HepG2 (cell line): ENCODE measurements around the gene CASKIN1. TPM values are rescaled to one million over a fixed set of nuclear protein-coding genes. Genes with fewer than 3 reads are reported as not detected.
"Not testable (repeated sequence)": the region's sequence is repeated elsewhere in the genome, so short reads cannot be mapped to it uniquely, and the experiment has no call there.

ENCODE experiments used
- ATAC-seq: fragments of 200-7000 bp; cut with Tn5 transposase; 3 replicates; pipeline ENCODE4 v1.9.1; 2020; ENCODE audit warnings: mild to moderate bottlenecking, moderate library complexity
- BruUV-seq: library from RNA; stranded (reverse); fragments of 400-500 nt; replicated peaks from 2 replicates; lab custom pipeline; 2021; lab: Mats Ljungman, UMichigan
- CTCF ChIA-PET: fragments of 300-600 bp; formaldehyde crosslinking; extraction: SDS; loops from one replicate; lab custom pipeline; 2021; ENCODE audit warnings: low total read pairs, inconsistent platforms, low intra/inter-chr PET ratio; lab: Yijun Ruan, JAX
- POLR2A ChIA-PET: fragments of 350-600 bp; sonication (Branson Sonifier 250); formaldehyde crosslinking; loops from one replicate; lab custom pipeline; 2020; ENCODE audit warnings: antibody characterized with exemption, inconsistent platforms; lab: Yijun Ruan, JAX
- DNase-seq: peaks from one replicate; pipeline ENCODE4 v3.0.0-alpha.2; 2015; ENCODE audit warnings: low spot score
- FAIRE-seq: peaks from 3 replicates; lab custom pipeline; 2011; peaks lifted over from hg19 to GRCh38; lab: Jason Lieb, UNC
- H2AFZ ChIP-seq: one replicate; pipeline ENCODE4 v1.6.1; 2011; ENCODE audit warnings: low read length, inconsistent platforms
- H3K27ac ChIP-seq: fragments of 300-600 bp; 3 replicates; pipeline ENCODE4 v1.8.0; 2011; ENCODE audit warnings: mixed run types, mild to moderate bottlenecking, mixed read lengths, low read length, inconsistent platforms; ENCODE audit not compliant: insufficient read depth; ENCODE audit errors: extremely low read length
- H3K27me3 ChIP-seq, 2 experiments: fragments of 200-600 bp in 1 of 2; 2 replicates in 1 of 2; 3 replicates in 1 of 2; pipeline versions ENCODE4 v1.6.0 to v1.8.0; 2011; ENCODE audit warnings: low read length in 2 of 2, mild to moderate bottlenecking in 2 of 2, moderate library complexity in 2 of 2, inconsistent platforms in 1 of 2; ENCODE audit not compliant: insufficient read depth in 2 of 2, control insufficient read depth in 1 of 2
- H3K36me3 ChIP-seq, 2 experiments: fragments of 200-600 bp in 1 of 2; replicated peaks in 1 of 2; 2 replicates in 1 of 2; 3 replicates in 1 of 2; pipeline versions ENCODE4 v1.5.1 to v1.8.0; 2011; ENCODE audit warnings: low read length in 2 of 2, inconsistent platforms in 1 of 2; ENCODE audit not compliant: insufficient read depth in 2 of 2, control insufficient read depth in 1 of 2
- H3K4me1 ChIP-seq: 2 replicates; pipeline ENCODE4 v1.5.1; 2012; ENCODE audit warnings: low read length, inconsistent platforms; ENCODE audit not compliant: insufficient read depth
- H3K4me2 ChIP-seq: 2 replicates; pipeline ENCODE4 v1.6.0; 2011; ENCODE audit warnings: low read depth, low read length, inconsistent platforms
- H3K4me3 ChIP-seq, 3 experiments: fragments of 200-600 bp in 1 of 3; sonication (generic), shearing (Covaris generic) in 1 of 3; replicated peaks in 1 of 3; 2 replicates each; pipeline ENCODE4 v1.5.1; 2011 to 2016; ENCODE audit warnings: low read length in 3 of 3, inconsistent platforms in 2 of 3, low read depth in 2 of 3, mild to moderate bottlenecking in 2 of 3, control low read depth in 1 of 3, mixed read lengths in 1 of 3; ENCODE audit not compliant: insufficient read depth in 1 of 3
- H3K79me2 ChIP-seq: one replicate; pipeline ENCODE4 v1.6.1; 2011; ENCODE audit warnings: low read length, inconsistent platforms; ENCODE audit not compliant: insufficient read depth
- H3K9ac ChIP-seq: 2 replicates; pipeline ENCODE4 v1.6.0; 2011; ENCODE audit warnings: mild to moderate bottlenecking, low read depth, low read length, inconsistent platforms; ENCODE audit not compliant: insufficient read depth
- H3K9me3 ChIP-seq: 2 replicates; pipeline ENCODE4 v1.5.1; 2012; ENCODE audit warnings: mild to moderate bottlenecking, low read length
- H4K20me1 ChIP-seq: 2 replicates; pipeline ENCODE4 v1.6.0; 2011; ENCODE audit warnings: inconsistent platforms, mild to moderate bottlenecking, low read length, moderate library complexity; ENCODE audit not compliant: insufficient read depth
- MAZ ChIP-seq, 2 experiments: sonication (generic) in 1 of 2; formaldehyde crosslinking in 1 of 2; IDR thresholded peaks; 2 replicates each; pipeline versions ENCODE4 v1.5.0 to v1.6.1; 2012 to 2020; ENCODE audit warnings: low read depth in 2 of 2, mild to moderate bottlenecking in 2 of 2, borderline replicate concordance in 1 of 2, improper control_type of control experiment in 1 of 2, low read length in 1 of 2, missing genetic modification reagents in 1 of 2, moderate library complexity in 1 of 2
- ZNF264 ChIP-seq: sonication (generic); formaldehyde crosslinking; IDR thresholded peaks from 2 replicates; pipeline ENCODE4 v1.4.0; 2020; ENCODE audit warnings: missing genetic modification reagents
- ZNF629 ChIP-seq: sonication (generic); formaldehyde crosslinking; conservative IDR thresholded peaks from 2 replicates; pipeline ENCODE4 v1.5.0; 2020; ENCODE audit warnings: missing genetic modification reagents
- ZSCAN25 ChIP-seq: sonication (generic); formaldehyde crosslinking; IDR thresholded peaks from 2 replicates; pipeline ENCODE4 v1.8.0; 2022; ENCODE audit warnings: mild to moderate bottlenecking, missing genetic modification reagents
- WGBS: methylation state at CpG from one replicate; pipeline ENCODE4 v1.1.6; 2017; ENCODE audit warnings: low lambda C conversion rate; 5-methylcytosine and 5-hydroxymethylcytosine counted together
- in situ Hi-C: cut with HindIII; loops from 2 replicates; pipeline ENCODE4 v1.10.0; 2017; ENCODE audit warnings: low pct_unique_long_range_greater_than_20kb; ENCODE audit not compliant: extremely low pct_ligation_motif_present
- intact Hi-C: fragments of 100-400 bp; cut with micrococcal nuclease; formaldehyde crosslinking; loops from one replicate; pipeline ENCODE4 v1.10.0; 2022; ENCODE audit not compliant: unreplicated experiment
- microRNA counts: library from miRNA; unstranded; fragments of <30 nt; microRNA quantifications from one replicate; lab custom pipeline; 2015
- microRNA-seq: library from miRNA; unstranded; fragments of <30 nt; microRNA quantifications from one replicate; pipeline ENCODE4, GENCODE V29; 2020
- polyA plus RNA-seq, 8 experiments: library from polyadenylated mRNA; depleted of rRNA in 3 of 8; stranded (reverse) in 7 of 8; unstranded in 1 of 8; fragments of >200 nt; fragmentation: Illumina TruSeq in 4 of 8; extraction: Trizol in 4 of 8; gene quantifications; 2 replicates each; pipeline versions ENCODE4 v1.2.1 to v1.2.3, GENCODE V29; 2011 to 2016; ENCODE audit warnings: low read depth in 4 of 8, missing spikeins in 1 of 8, mixed read lengths in 1 of 8; ENCODE audit not compliant: insufficient read depth in 1 of 8
- small RNA-seq, 3 experiments: library from RNA; depleted of rRNA; stranded (forward); fragments of <200 nt; gene quantifications; one replicate each; pipeline ENCODE3, GENCODE V24; 2012; ENCODE audit warnings: low read depth in 2 of 3, low replicate concordance in 1 of 3; ENCODE audit not compliant: insufficient read length in 3 of 3, insufficient read depth in 2 of 3
- total RNA-seq, 5 experiments: library from RNA; depleted of rRNA; stranded (reverse); fragments of >200 nt; fragmentation: Illumina TruSeq; extraction: Trizol; gene quantifications; 2 replicates each; pipeline ENCODE4 v1.2.3, GENCODE V29; 2016; ENCODE audit warnings: low read depth in 1 of 5

CASKIN1 gene
- total and polyA plus RNA-seq, 2 of the 13 experiments (the other 11 are each of a cell fraction or from before 2014, with no cell fraction given), result 1.2 to 2.2 TPM

- in situ Hi-C loops, DNase-seq, H3K9ac ChIP-seq, H2AFZ ChIP-seq, H3K4me2 ChIP-seq, H3K36me3 ChIP-seq, H3K27me3 ChIP-seq, intact Hi-C loops, H4K20me1 ChIP-seq, ATAC-seq, FAIRE-seq, H3K4me3 ChIP-seq, H3K79me2 ChIP-seq, H3K9me3 ChIP-seq, BruUV-seq, CTCF ChIA-PET: not testable (repeated sequence)
- Histone ChIP-seq H3K27ac (peak overlapping the region; percentile 86), H3K4me1 (peaks cover 13% of the 10 kb centered on the region; the same call in 1 of the 2 replicates)
- WGBS, result 84% methylated on average over 9 of the region's 11 CpGs
- POLR2A ChIA-PET, result interaction anchor here (1.2 to 1.3 kb wide), 2 partner anchors 22 to 165 kb away, joined by 3 to 4 read pairs; partner anchors contain the start of gene RPS2
Measured at GRCh38 chr16:2129251-2129650, 67.2 kb downstream of the CASKIN1 start.

- peaks cover 13% of the 10 kb centered on the region; the same call in 1 of the 2 replicates for H3K4me1 ChIP-seq
- FAIRE-seq; H2AFZ ChIP-seq; intact Hi-C loops; H3K36me3 ChIP-seq; in situ Hi-C loops; H3K27me3 ChIP-seq; H3K79me2 ChIP-seq; H3K4me2 ChIP-seq; H3K9me3 ChIP-seq; H3K4me3 ChIP-seq; H3K9ac ChIP-seq; POLR2A ChIA-PET; H3K27ac ChIP-seq; DNase-seq; BruUV-seq; H4K20me1 ChIP-seq; CTCF ChIA-PET; TF ChIP-seq MAZ (CRISPR knock-in tag; IDR thresholded peaks at IDR 0.05; ENCODE audit: low read depth): not testable (repeated sequence)
- peak; percentile 15; the same call in 2 of the 3 replicates for ATAC-seq
- WGBS, result 82% methylated on average over 3 of the region's 3 CpGs
- TF ChIP-seq ZSCAN25 (0 out of 2 replicates have a peak, but pooled peaks have one; percentile 53), ZNF264 (CRISPR knock-in tag) (peak; percentile 41; the same call in 1 of the 2 replicates), ZNF629 (peak; percentile 71), MAZ (IDR thresholded peaks at IDR 0.05; ENCODE audit: borderline replicate concordance, low read depth, low read length) (peak; percentile 34; the same call in 1 of the 2 replicates)
Measured at GRCh38 chr16:2127630-2128280, 68.7 kb downstream of the CASKIN1 start.

MicroRNA genes within 50 kb of the gene (microRNA counts, 767-probe panel; counts per million panel counts)
- microRNA hsa-miR-3180 (lab: Ali Mortazavi, UCI), result not detected
- not detected for microRNA hsa-miR-4516 (lab: Ali Mortazavi, UCI)

Small RNAs within 50 kb of the gene (microRNA-seq; reads per million reads assigned to microRNA genes)
- gene MIR3180-5, result not detected
- not detected for gene MIR4516

Small RNAs within 50 kb of the gene (small RNA-seq; reads per million reads assigned to genes)
- 0 reads per million in 3 experiments for gene MIR3180-5
- gene MIR4516, result 0 reads per million in 3 experiments
- 0 reads per million in 3 experiments for gene RF00019
- 0 reads per million in 3 experiments for gene SNORD60

Other genes starting within 250 kb of the CASKIN1 start
- gene RPL3L, start 241.9 kb downstream of the CASKIN1 start, total RNA-seq (2016; rRNA removed; fragmentation: Illumina TruSeq; extraction: Trizol), result not detected in 2 replicates
- gene RPL3L, start 241.9 kb downstream of the CASKIN1 start, polyA plus RNA-seq (2011; rRNA removed), result 0.17 and 0.30 TPM in 2 replicates
- 143 and 157 TPM in 2 replicates for gene NDUFB10, start 237.1 kb downstream of the CASKIN1 start, total RNA-seq (2016; rRNA removed; fragmentation: Illumina TruSeq; extraction: Trizol)
- gene NDUFB10, start 237.1 kb downstream of the CASKIN1 start, polyA plus RNA-seq (2011; rRNA removed), result 68.6 and 73.7 TPM in 2 replicates
- gene RPS2, start 231.8 kb downstream of the CASKIN1 start, total RNA-seq (2016; rRNA removed; fragmentation: Illumina TruSeq; extraction: Trizol), result 1,908 and 1,988 TPM in 2 replicates
- gene RPS2, start 231.8 kb downstream of the CASKIN1 start, polyA plus RNA-seq (2011; rRNA removed), result 4,513 and 4,514 TPM in 2 replicates
- not detected in 2 replicates for gene RNF151, start 229.7 kb downstream of the CASKIN1 start, total RNA-seq (2016; rRNA removed; fragmentation: Illumina TruSeq; extraction: Trizol)
- gene RNF151, start 229.7 kb downstream of the CASKIN1 start, polyA plus RNA-seq (2011; rRNA removed), result not detected in 2 replicates
- gene TBL3, start 224.6 kb downstream of the CASKIN1 start, total RNA-seq (2016; rRNA removed; fragmentation: Illumina TruSeq; extraction: Trizol), result 31.2 and 38.0 TPM in 2 replicates
- gene TBL3, start 224.6 kb downstream of the CASKIN1 start, polyA plus RNA-seq (2011; rRNA removed), result 16.8 and 24.9 TPM in 2 replicates
- 0.21 and 1.4 TPM in 2 replicates for gene NOXO1, start 215.1 kb downstream of the CASKIN1 start, total RNA-seq (2016; rRNA removed; fragmentation: Illumina TruSeq; extraction: Trizol)
- 0.69 and 1.4 TPM in 2 replicates for gene NOXO1, start 215.1 kb downstream of the CASKIN1 start, polyA plus RNA-seq (2011; rRNA removed)
- 68.3 and 71.7 TPM in 2 replicates for gene GFER, start 212.4 kb downstream of the CASKIN1 start, total RNA-seq (2016; rRNA removed; fragmentation: Illumina TruSeq; extraction: Trizol)
- gene GFER, start 212.4 kb downstream of the CASKIN1 start, polyA plus RNA-seq (2011; rRNA removed), result 28.6 and 35.9 TPM in 2 replicates
- 0.58 and 0.97 TPM in 2 replicates for gene SYNGR3, start 206.6 kb downstream of the CASKIN1 start, total RNA-seq (2016; rRNA removed; fragmentation: Illumina TruSeq; extraction: Trizol)
- gene SYNGR3, start 206.6 kb downstream of the CASKIN1 start, polyA plus RNA-seq (2011; rRNA removed), result 5.7 and 7.4 TPM in 2 replicates
- gene ZNF598, start 186.8 kb downstream of the CASKIN1 start, total RNA-seq (2016; rRNA removed; fragmentation: Illumina TruSeq; extraction: Trizol), result 9.5 and 13.5 TPM in 2 replicates
- 14.2 and 17.6 TPM in 2 replicates for gene ZNF598, start 186.8 kb downstream of the CASKIN1 start, polyA plus RNA-seq (2011; rRNA removed)
- gene NPW, start 176.8 kb downstream of the CASKIN1 start, total RNA-seq (2016; rRNA removed; fragmentation: Illumina TruSeq; extraction: Trizol), result 0.97 TPM in 1 of 2 replicates, not detected in the other
- 0.24 and 0.25 TPM in 2 replicates for gene NPW, start 176.8 kb downstream of the CASKIN1 start, polyA plus RNA-seq (2011; rRNA removed)
- gene NHERF2, start 169.7 kb downstream of the CASKIN1 start, total RNA-seq (2016; rRNA removed; fragmentation: Illumina TruSeq; extraction: Trizol), result 15.8 and 23.7 TPM in 2 replicates
- 39.3 and 47.2 TPM in 2 replicates for gene NHERF2, start 169.7 kb downstream of the CASKIN1 start, polyA plus RNA-seq (2011; rRNA removed)
- 64.8 and 64.9 TPM in 2 replicates for gene NTHL1, start 148.8 kb downstream of the CASKIN1 start, total RNA-seq (2016; rRNA removed; fragmentation: Illumina TruSeq; extraction: Trizol)
- 47.5 and 55.6 TPM in 2 replicates for gene NTHL1, start 148.8 kb downstream of the CASKIN1 start, polyA plus RNA-seq (2011; rRNA removed)
- 10.3 and 19.6 TPM in 2 replicates for gene TSC2, start 148.6 kb downstream of the CASKIN1 start, total RNA-seq (2016; rRNA removed; fragmentation: Illumina TruSeq; extraction: Trizol)
- 40.4 and 44.6 TPM in 2 replicates for gene TSC2, start 148.6 kb downstream of the CASKIN1 start, polyA plus RNA-seq (2011; rRNA removed)
- 9.1 and 22.1 TPM in 2 replicates for gene PKD1, start 60.7 kb downstream of the CASKIN1 start, total RNA-seq (2016; rRNA removed; fragmentation: Illumina TruSeq; extraction: Trizol)
- 23.0 and 40.7 TPM in 2 replicates for gene PKD1, start 60.7 kb downstream of the CASKIN1 start, polyA plus RNA-seq (2011; rRNA removed)
- gene RAB26, start 48.0 kb downstream of the CASKIN1 start, total RNA-seq (2016; rRNA removed; fragmentation: Illumina TruSeq; extraction: Trizol), result 0.45 and 0.86 TPM in 2 replicates
- 3.6 and 3.7 TPM in 2 replicates for gene RAB26, start 48.0 kb downstream of the CASKIN1 start, polyA plus RNA-seq (2011; rRNA removed)
- 40.3 and 47.9 TPM in 2 replicates for gene TRAF7, start 40.8 kb downstream of the CASKIN1 start, total RNA-seq (2016; rRNA removed; fragmentation: Illumina TruSeq; extraction: Trizol)
- 65.6 and 67.9 TPM in 2 replicates for gene TRAF7, start 40.8 kb downstream of the CASKIN1 start, polyA plus RNA-seq (2011; rRNA removed)
- gene MLST8, start 8.8 kb upstream of the CASKIN1 start, total RNA-seq (2016; rRNA removed; fragmentation: Illumina TruSeq; extraction: Trizol), result 25.2 and 30.8 TPM in 2 replicates
- gene MLST8, start 8.8 kb upstream of the CASKIN1 start, polyA plus RNA-seq (2011; rRNA removed), result 70.9 and 72.7 TPM in 2 replicates
- gene BRICD5, start 14.3 kb upstream of the CASKIN1 start, total RNA-seq (2016; rRNA removed; fragmentation: Illumina TruSeq; extraction: Trizol), result 1.7 and 5.8 TPM in 2 replicates
- 1.6 and 2.0 TPM in 2 replicates for gene BRICD5, start 14.3 kb upstream of the CASKIN1 start, polyA plus RNA-seq (2011; rRNA removed)
- gene PGP, start 18.2 kb upstream of the CASKIN1 start, total RNA-seq (2016; rRNA removed; fragmentation: Illumina TruSeq; extraction: Trizol), result 15.6 and 18.3 TPM in 2 replicates
- 7.3 and 8.4 TPM in 2 replicates for gene PGP, start 18.2 kb upstream of the CASKIN1 start, polyA plus RNA-seq (2011; rRNA removed)
- gene E4F1, start 27.0 kb upstream of the CASKIN1 start, total RNA-seq (2016; rRNA removed; fragmentation: Illumina TruSeq; extraction: Trizol), result 10.3 and 19.5 TPM in 2 replicates
- 13.8 and 17.2 TPM in 2 replicates for gene E4F1, start 27.0 kb upstream of the CASKIN1 start, polyA plus RNA-seq (2011; rRNA removed)
- gene DNASE1L2, start 39.8 kb upstream of the CASKIN1 start, total RNA-seq (2016; rRNA removed; fragmentation: Illumina TruSeq; extraction: Trizol), result 0.11 and 0.44 TPM in 2 replicates
- 0.50 and 1.2 TPM in 2 replicates for gene DNASE1L2, start 39.8 kb upstream of the CASKIN1 start, polyA plus RNA-seq (2011; rRNA removed)
- 73.8 and 82.0 TPM in 2 replicates for gene ECI1, start 55.0 kb upstream of the CASKIN1 start, total RNA-seq (2016; rRNA removed; fragmentation: Illumina TruSeq; extraction: Trizol)
- 102 and 117 TPM in 2 replicates for gene ECI1, start 55.0 kb upstream of the CASKIN1 start, polyA plus RNA-seq (2011; rRNA removed)
- gene RNPS1, start 71.5 kb upstream of the CASKIN1 start, total RNA-seq (2016; rRNA removed; fragmentation: Illumina TruSeq; extraction: Trizol), result 126 and 127 TPM in 2 replicates
- 124 and 133 TPM in 2 replicates for gene RNPS1, start 71.5 kb upstream of the CASKIN1 start, polyA plus RNA-seq (2011; rRNA removed)
- gene ABCA3, start 144.1 kb upstream of the CASKIN1 start, total RNA-seq (2016; rRNA removed; fragmentation: Illumina TruSeq; extraction: Trizol), result 0.41 and 0.60 TPM in 2 replicates
- gene ABCA3, start 144.1 kb upstream of the CASKIN1 start, polyA plus RNA-seq (2011; rRNA removed), result 1.5 and 2.3 TPM in 2 replicates
- 13.7 and 22.8 TPM in 2 replicates for gene CCNF, start 232.8 kb upstream of the CASKIN1 start, total RNA-seq (2016; rRNA removed; fragmentation: Illumina TruSeq; extraction: Trizol)
- gene CCNF, start 232.8 kb upstream of the CASKIN1 start, polyA plus RNA-seq (2011; rRNA removed), result 5.0 and 6.4 TPM in 2 replicates